Gastroesophageal sphincter (tissue), 4 donors: Measurements from ENCODE around the gene PRKCD. TPM values are rescaled to one million over a fixed set of nuclear protein-coding genes. Genes with fewer than 3 reads are reported as not detected.

Experiments used
- ATAC-seq: fragments of 150-250 bp; one replicate; pipeline ENCODE4 v1.9.1; 2016; ENCODE audit warnings: mild to moderate bottlenecking, moderate library complexity
- H3K27ac ChIP-seq, 4 donors: fragments of 200-600 bp; sonication (generic) in 3 of 4; 1 replicate in 3 of 4; 2 replicates in 1 of 4; pipeline ENCODE4 v1.5.1; 2016 to 2019
- H3K27me3 ChIP-seq: fragments of 200-600 bp; sonication (generic); one replicate; pipeline ENCODE4 v1.5.1; 2019
- H3K36me3 ChIP-seq, 2 donors: fragments of 200-600 bp; sonication (generic); one replicate each; pipeline ENCODE4 v1.5.1; 2019; ENCODE audit warnings: control low read depth in 1 of 2
- H3K4me1 ChIP-seq, 3 donors: fragments of 200-600 bp; sonication (generic); 1 replicate in 2 of 3; 2 replicates in 1 of 3; pipeline ENCODE4 v1.5.1; 2016 to 2019; ENCODE audit warnings: control low read depth in 2 of 3
- H3K4me3 ChIP-seq, 2 donors: fragments of 200-600 bp; sonication (generic); one replicate each; pipeline ENCODE4 v1.5.1; 2019; ENCODE audit warnings: mild to moderate bottlenecking in 1 of 2, moderate library complexity in 1 of 2
- H3K9me3 ChIP-seq, 3 donors: fragments of 200-600 bp; sonication (generic); one replicate each; pipeline ENCODE4 v1.5.1; 2017 to 2019; ENCODE audit warnings: control low read depth in 2 of 3
- CTCF ChIP-seq, 4 experiments: fragments of 200-600 bp in 2 of 4; fragments of 450-650 bp in 2 of 4; sonication (generic) in 1 of 4; IDR thresholded peaks; one replicate each; pipeline ENCODE4 v1.5.1; 2017 to 2019; ENCODE audit warnings: antibody characterized with exemption in 4 of 4, mild to moderate bottlenecking in 2 of 4, moderate library complexity in 2 of 4
- EP300 ChIP-seq: sonication (generic); formaldehyde crosslinking; IDR thresholded peaks from one replicate; pipeline ENCODE4 v1.6.1; 2017; ENCODE audit warnings: antibody characterized with exemption, mild to moderate bottlenecking
- POLR2A ChIP-seq, 2 donors: fragments of 450-650 bp; IDR thresholded peaks; one replicate each; pipeline ENCODE4 v1.6.1; 2017; ENCODE audit warnings: antibody characterized with exemption in 2 of 2, mild to moderate bottlenecking in 2 of 2, moderate library complexity in 1 of 2
- POLR2AphosphoS5 ChIP-seq: sonication (generic); formaldehyde crosslinking; IDR thresholded peaks from one replicate; pipeline ENCODE4 v1.6.1; 2017; ENCODE audit warnings: antibody characterized with exemption
- whole genome bisulfite sequencing, 2 donors: methylation state at CpG; one replicate each; pipeline ENCODE4 v1.1.5; 2018; ENCODE audit warnings: low coverage in 1 of 2; 5-methylcytosine and 5-hydroxymethylcytosine counted together
- total RNA-seq, 4 donors: library from RNA; depleted of rRNA; stranded (reverse); fragments of >200 nt; gene quantifications; one replicate each; pipeline ENCODE4 v1.1.0, GENCODE V29; 2016

Gene PRKCD
- total RNA-seq, 4 donors from 2014 or later = 5.5 to 10.1 (median 7.6) TPM

- Histone ChIP-seq H3K36me3 (no peaks in the 10 kb centered on the region), H3K27me3 (no peaks in the 10 kb centered on the region), H3K4me1 (peaks cover 0 to 13% (median 3%) of the 10 kb centered on the region in 3 donors), H3K9me3 (no peaks in the 10 kb centered on the region), H3K4me3 (no peak overlapping the region), H3K27ac (no peak overlapping the region)
- WGBS, 2 donors = 66 to 69% methylated on average over 2 to 3 of the region's 3 CpGs
- TF ChIP-seq POLR2A (IDR thresholded peaks at IDR 0.05) (no peak), EP300 (no peak), CTCF (IDR thresholded peaks at IDR 0.05) (no peak)
- ATAC-seq = no peak
These were observed 38.8 kb downstream of the PRKCD start for GRCh38 chr3:53199834-53200233.

- no peak for ATAC-seq
- Histone ChIP-seq H3K27ac (no peak overlapping the region), H3K36me3 (no peaks in the 10 kb centered on the region), H3K9me3 (no peaks in the 10 kb centered on the region), H3K27me3 (no peaks in the 10 kb centered on the region), H3K4me3 (no peak overlapping the region), H3K4me1 (peaks cover 0 to 3% (median 1%) of the 10 kb centered on the region in 3 donors)
- TF ChIP-seq EP300 (no peak), CTCF (IDR thresholded peaks at IDR 0.05) (no peak), POLR2A (IDR thresholded peaks at IDR 0.05) (no peak), POLR2AphosphoS5 (no peak)
- WGBS, 2 donors = 68 to 71% methylated on average over 6 to 16 of the region's 19 CpGs
These were observed 39.8 kb downstream of the PRKCD start for GRCh38 chr3:53200501-53201498.

GRCh38 chr3:53202331-53203015 is 41.5 kb downstream of the PRKCD start:
- no peaks in the 10 kb centered on the region for H3K9me3 ChIP-seq
- ATAC-seq = no peak
- 60 to 73% methylated on average over 9 of the region's 14 CpGs for WGBS, 2 donors
- no peaks in the 10 kb centered on the region for H3K36me3 ChIP-seq
- TF ChIP-seq EP300 (no peak), CTCF (IDR thresholded peaks at IDR 0.05) (no peak), POLR2A (IDR thresholded peaks at IDR 0.05) (no peak), POLR2AphosphoS5 (no peak)
- H3K27me3 ChIP-seq = no peaks in the 10 kb centered on the region
- H3K4me1 ChIP-seq = no peaks in the 10 kb centered on the region
- no peak overlapping the region for H3K4me3 ChIP-seq
- H3K27ac ChIP-seq = no peak overlapping the region

- no peak for ATAC-seq
- no peaks in the 10 kb centered on the region for H3K36me3 ChIP-seq
- WGBS, 2 donors = 63 to 83% methylated on average over 7 of the region's 9 CpGs
- no peaks in the 10 kb centered on the region for H3K4me1 ChIP-seq
- no peak for TF ChIP-seq CTCF (IDR thresholded peaks at IDR 0.05)
- TF ChIP-seq POLR2AphosphoS5 = no peak
- TF ChIP-seq POLR2A (IDR thresholded peaks at IDR 0.05) = no peak
- no peak for TF ChIP-seq EP300
- H3K4me3 ChIP-seq = no peak overlapping the region
- peaks cover 0 to 6% (median 0%) of the 10 kb centered on the region in 3 donors for H3K9me3 ChIP-seq
- no peaks in the 10 kb centered on the region for H3K27me3 ChIP-seq
- H3K27ac ChIP-seq = no peak overlapping the region
These were observed 51.0 kb downstream of the PRKCD start for GRCh38 chr3:53211706-53212702.
